ENCODE results near the gene GREB1. TPM values are rescaled to one million over a fixed set of nuclear protein-coding genes. Genes with fewer than 3 reads are reported as not detected.

GREB1 gene
- total and polyA plus RNA-seq, 2 experiments from 2014 or later = 12.0 to 35.0 TPM

DNA sequence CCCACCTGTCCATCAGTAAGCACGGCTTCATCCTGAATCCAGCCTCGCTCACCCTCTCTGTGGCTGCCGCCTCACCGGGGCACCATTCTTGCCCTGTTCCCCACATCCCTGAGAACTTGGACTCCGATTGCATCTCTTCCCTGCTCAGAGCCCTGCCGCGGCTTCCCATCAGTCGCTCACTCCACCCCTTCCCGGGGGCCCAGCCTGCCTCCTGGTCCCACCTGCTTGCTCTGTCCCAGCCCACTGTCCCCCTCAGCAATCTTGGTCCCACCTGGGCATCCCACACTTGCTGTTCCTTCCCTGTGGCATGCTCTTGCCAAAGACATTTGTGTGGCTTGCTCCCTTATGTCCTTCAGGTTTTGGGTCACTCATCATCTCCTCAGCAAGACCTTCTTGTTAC, 56.3 kb downstream of the GREB1 start:
- Histone ChIP-seq H3K27ac (ENCODE audit: low read depth) (no peak overlapping the region), H3K27me3 (ENCODE audit: insufficient read depth) (no peaks in the 10 kb centered on the region), H2AFZ (no peak overlapping the region), H3K36me3 (ENCODE audit: insufficient read depth) (no peaks in the 10 kb centered on the region), H3K4me1 (ENCODE audit: insufficient read depth) (no peaks in the 10 kb centered on the region), H3K79me2 (replicated peaks; ENCODE audit: insufficient read depth) (no peaks in the 10 kb centered on the region; the same call in 1 of the 2 replicates), H3K9me2 (ENCODE audit: insufficient read depth) (no peaks in the 10 kb centered on the region), H3F3A (replicated peaks; ENCODE audit: low read depth) (no peaks in the 10 kb centered on the region), H4K20me1 (replicated peaks; ENCODE audit: insufficient read depth) (no peaks in the 10 kb centered on the region), H3K4me3 (no peak overlapping the region), H3K4me2 (no peak overlapping the region)
- no peak overlapping the region for H3K4me3 Mint-ChIP-seq
- H3K36me3 Mint-ChIP-seq (ENCODE audit: low read depth) = peaks cover 15% of the 10 kb centered on the region
- no peak for TF ChIP-seq REST (IDR thresholded peaks at IDR 0.05; ENCODE audit: unreplicated experiment)
- TF ChIP-seq EZH2phosphoT487 (IDR thresholded peaks at IDR 0.05; ENCODE audit: unreplicated experiment) = no peak
- TF ChIP-seq POLR2AphosphoS5 (IDR thresholded peaks at IDR 0.05; ENCODE audit: low read depth) = no peak
- TF ChIP-seq, protein P1, sequence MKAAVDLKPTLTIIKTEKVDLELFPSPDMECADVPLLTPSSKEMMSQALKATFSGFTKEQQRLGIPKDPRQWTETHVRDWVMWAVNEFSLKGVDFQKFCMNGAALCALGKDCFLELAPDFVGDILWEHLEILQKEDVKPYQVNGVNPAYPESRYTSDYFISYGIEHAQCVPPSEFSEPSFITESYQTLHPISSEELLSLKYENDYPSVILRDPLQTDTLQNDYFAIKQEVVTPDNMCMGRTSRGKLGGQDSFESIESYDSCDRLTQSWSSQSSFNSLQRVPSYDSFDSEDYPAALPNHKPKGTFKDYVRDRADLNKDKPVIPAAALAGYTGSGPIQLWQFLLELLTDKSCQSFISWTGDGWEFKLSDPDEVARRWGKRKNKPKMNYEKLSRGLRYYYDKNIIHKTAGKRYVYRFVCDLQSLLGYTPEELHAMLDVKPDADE (IDR thresholded peaks at IDR 0.05) = no peak
- TF ChIP-seq, protein P2, sequence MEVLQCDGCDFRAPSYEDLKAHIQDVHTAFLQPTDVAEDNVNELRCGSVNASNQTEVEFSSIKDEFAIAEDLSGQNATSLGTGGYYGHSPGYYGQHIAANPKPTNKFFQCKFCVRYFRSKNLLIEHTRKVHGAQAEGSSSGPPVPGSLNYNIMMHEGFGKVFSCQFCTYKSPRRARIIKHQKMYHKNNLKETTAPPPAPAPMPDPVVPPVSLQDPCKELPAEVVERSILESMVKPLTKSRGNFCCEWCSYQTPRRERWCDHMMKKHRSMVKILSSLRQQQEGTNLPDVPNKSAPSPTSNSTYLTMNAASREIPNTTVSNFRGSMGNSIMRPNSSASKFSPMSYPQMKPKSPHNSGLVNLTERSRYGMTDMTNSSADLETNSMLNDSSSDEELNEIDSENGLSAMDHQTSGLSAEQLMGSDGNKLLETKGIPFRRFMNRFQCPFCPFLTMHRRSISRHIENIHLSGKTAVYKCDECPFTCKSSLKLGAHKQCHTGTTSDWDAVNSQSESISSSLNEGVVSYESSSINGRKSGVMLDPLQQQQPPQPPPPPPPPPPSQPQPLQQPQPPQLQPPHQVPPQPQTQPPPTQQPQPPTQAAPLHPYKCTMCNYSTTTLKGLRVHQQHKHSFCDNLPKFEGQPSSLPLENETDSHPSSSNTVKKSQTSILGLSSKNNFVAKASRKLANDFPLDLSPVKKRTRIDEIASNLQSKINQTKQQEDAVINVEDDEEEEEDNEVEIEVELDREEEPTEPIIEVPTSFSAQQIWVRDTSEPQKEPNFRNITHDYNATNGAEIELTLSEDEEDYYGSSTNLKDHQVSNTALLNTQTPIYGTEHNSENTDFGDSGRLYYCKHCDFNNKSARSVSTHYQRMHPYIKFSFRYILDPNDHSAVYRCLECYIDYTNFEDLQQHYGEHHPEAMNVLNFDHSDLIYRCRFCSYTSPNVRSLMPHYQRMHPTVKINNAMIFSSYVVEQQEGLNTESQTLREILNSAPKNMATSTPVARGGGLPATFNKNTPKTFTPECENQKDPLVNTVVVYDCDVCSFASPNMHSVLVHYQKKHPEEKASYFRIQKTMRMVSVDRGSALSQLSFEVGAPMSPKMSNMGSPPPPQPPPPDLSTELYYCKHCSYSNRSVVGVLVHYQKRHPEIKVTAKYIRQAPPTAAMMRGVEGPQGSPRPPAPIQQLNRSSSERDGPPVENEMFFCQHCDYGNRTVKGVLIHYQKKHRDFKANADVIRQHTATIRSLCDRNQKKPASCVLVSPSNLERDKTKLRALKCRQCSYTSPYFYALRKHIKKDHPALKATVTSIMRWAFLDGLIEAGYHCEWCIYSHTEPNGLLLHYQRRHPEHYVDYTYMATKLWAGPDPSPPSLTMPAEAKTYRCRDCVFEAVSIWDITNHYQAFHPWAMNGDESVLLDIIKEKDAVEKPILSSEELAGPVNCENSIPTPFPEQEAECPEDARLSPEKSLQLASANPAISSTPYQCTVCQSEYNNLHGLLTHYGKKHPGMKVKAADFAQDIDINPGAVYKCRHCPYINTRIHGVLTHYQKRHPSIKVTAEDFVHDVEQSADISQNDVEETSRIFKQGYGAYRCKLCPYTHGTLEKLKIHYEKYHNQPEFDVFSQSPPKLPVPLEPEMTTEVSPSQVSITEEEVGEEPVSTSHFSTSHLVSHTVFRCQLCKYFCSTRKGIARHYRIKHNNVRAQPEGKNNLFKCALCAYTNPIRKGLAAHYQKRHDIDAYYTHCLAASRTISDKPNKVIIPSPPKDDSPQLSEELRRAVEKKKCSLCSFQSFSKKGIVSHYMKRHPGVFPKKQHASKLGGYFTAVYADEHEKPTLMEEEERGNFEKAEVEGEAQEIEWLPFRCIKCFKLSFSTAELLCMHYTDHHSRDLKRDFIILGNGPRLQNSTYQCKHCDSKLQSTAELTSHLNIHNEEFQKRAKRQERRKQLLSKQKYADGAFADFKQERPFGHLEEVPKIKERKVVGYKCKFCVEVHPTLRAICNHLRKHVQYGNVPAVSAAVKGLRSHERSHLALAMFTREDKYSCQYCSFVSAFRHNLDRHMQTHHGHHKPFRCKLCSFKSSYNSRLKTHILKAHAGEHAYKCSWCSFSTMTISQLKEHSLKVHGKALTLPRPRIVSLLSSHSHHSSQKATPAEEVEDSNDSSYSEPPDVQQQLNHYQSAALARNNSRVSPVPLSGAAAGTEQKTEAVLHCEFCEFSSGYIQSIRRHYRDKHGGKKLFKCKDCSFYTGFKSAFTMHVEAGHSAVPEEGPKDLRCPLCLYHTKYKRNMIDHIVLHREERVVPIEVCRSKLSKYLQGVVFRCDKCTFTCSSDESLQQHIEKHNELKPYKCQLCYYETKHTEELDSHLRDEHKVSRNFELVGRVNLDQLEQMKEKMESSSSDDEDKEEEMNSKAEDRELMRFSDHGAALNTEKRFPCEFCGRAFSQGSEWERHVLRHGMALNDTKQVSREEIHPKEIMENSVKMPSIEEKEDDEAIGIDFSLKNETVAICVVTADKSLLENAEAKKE (CRISPR knock-in tag; IDR thresholded peaks at IDR 0.05) = no peak
- TF ChIP-seq STAT1 (IDR thresholded peaks at IDR 0.05; ENCODE audit: unreplicated experiment) = no peak
- no peak for TF ChIP-seq NANOG (IDR thresholded peaks at IDR 0.05; ENCODE audit: borderline replicate concordance)
- no peak for TF ChIP-seq CREB1 (CRISPR knock-in tag; IDR thresholded peaks at IDR 0.05; ENCODE audit: low read depth)
- TF ChIP-seq ZNF114 (CRISPR knock-in tag; IDR thresholded peaks at IDR 0.05) = no peak
- no peak for TF ChIP-seq ZNF331 (CRISPR knock-in tag; IDR thresholded peaks at IDR 0.05; ENCODE audit: low read depth)
- TF ChIP-seq, protein P3, sequence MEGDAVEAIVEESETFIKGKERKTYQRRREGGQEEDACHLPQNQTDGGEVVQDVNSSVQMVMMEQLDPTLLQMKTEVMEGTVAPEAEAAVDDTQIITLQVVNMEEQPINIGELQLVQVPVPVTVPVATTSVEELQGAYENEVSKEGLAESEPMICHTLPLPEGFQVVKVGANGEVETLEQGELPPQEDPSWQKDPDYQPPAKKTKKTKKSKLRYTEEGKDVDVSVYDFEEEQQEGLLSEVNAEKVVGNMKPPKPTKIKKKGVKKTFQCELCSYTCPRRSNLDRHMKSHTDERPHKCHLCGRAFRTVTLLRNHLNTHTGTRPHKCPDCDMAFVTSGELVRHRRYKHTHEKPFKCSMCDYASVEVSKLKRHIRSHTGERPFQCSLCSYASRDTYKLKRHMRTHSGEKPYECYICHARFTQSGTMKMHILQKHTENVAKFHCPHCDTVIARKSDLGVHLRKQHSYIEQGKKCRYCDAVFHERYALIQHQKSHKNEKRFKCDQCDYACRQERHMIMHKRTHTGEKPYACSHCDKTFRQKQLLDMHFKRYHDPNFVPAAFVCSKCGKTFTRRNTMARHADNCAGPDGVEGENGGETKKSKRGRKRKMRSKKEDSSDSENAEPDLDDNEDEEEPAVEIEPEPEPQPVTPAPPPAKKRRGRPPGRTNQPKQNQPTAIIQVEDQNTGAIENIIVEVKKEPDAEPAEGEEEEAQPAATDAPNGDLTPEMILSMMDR (conservative IDR thresholded peaks at IDR 0.05; ENCODE audit: low read depth in 2 of 2) = no peak
- no peak for TF ChIP-seq EZH2 (IDR thresholded peaks at IDR 0.05; ENCODE audit: low read depth, unreplicated experiment)
- H3K27ac Mint-ChIP-seq = no peak overlapping the region
- ATAC-seq = no peak
- no peaks in the 10 kb centered on the region for H3K4me1 Mint-ChIP-seq
- no peak for DNase-seq (ENCODE audit: low spot score)
- peaks cover 5% of the 10 kb centered on the region for H3K27me3 Mint-ChIP-seq (ENCODE audit: insufficient read depth, low read depth, poor library complexity)
- H3K9me3 Mint-ChIP-seq = no peaks in the 10 kb centered on the region; the same call in 2 of the 3 replicates
